A549 (cell line): ENCODE data around the gene FOXR1. TPM values are rescaled to one million over a fixed set of nuclear protein-coding genes. Genes with fewer than 3 reads are reported as not detected.

Source experiments
- ATAC-seq, 2 experiments: fragments of 200-7000 bp in 1 of 2; fragments of >200 bp in 1 of 2; cut with Nextera tagmentation in 1 of 2; cut with Tn5 transposase in 1 of 2; 3 replicates each; pipeline versions ENCODE4 v1.8.0 to v1.9.1; 2018 to 2020; ENCODE audit warnings: mild to moderate bottlenecking in 1 of 2, moderate library complexity in 1 of 2
- CTCF ChIA-PET: fragments of 300-600 bp; sonication (Branson Sonifier 250); formaldehyde crosslinking; extraction: SDS; loops from one replicate; lab custom pipeline; 2021; ENCODE audit warnings: antibody characterized with exemption, inconsistent platforms; lab: Yijun Ruan, JAX
- POLR2A ChIA-PET: fragments of 350-600 bp; formaldehyde crosslinking; extraction: SDS; loops from one replicate; lab custom pipeline; 2021; ENCODE audit warnings: antibody characterized with exemption, inconsistent platforms; lab: Yijun Ruan, JAX
- DNase-seq, 2 experiments: peaks; one replicate each; pipeline versions ENCODE4 v3.0.0 to v3.0.0-alpha.2; 2011 to 2016; ENCODE audit warnings: low read depth in 1 of 2, low spot score in 1 of 2
- FAIRE-seq: peaks from 2 replicates; lab custom pipeline; 2011; peaks lifted over from hg19 to GRCh38; lab: Jason Lieb, UNC
- H3K27ac ChIP-seq, 2 experiments: fragments of >200 bp; sonication (Bioruptor Twin); formaldehyde crosslinking; 3 replicates each; pipeline ENCODE4 v1.5.1; 2016 to 2017
- H3K4me1 ChIP-seq: fragments of >200 bp; sonication (Bioruptor Twin); formaldehyde crosslinking; 3 replicates; pipeline ENCODE4 v1.6.1; 2016
- H3K4me2 ChIP-seq: fragments of >200 bp; sonication (Bioruptor Twin); formaldehyde crosslinking; 3 replicates; pipeline ENCODE4 v1.6.1; 2016
- H3K4me3 ChIP-seq: fragments of >200 bp; sonication (Bioruptor Twin); formaldehyde crosslinking; 3 replicates; pipeline ENCODE4 v1.5.1; 2016
- H3K9me3 ChIP-seq: fragments of >200 bp; sonication (Bioruptor Twin); formaldehyde crosslinking; 3 replicates; pipeline ENCODE4 v1.6.1; 2016
- BHLHE40 ChIP-seq: IDR thresholded peaks from 2 replicates; pipeline ENCODE4 v1.6.1; 2012; ENCODE audit warnings: low read depth, low read length, inconsistent platforms
- CBX2 ChIP-seq: fragments of 200-600 bp; sonication (generic); IDR thresholded peaks from 2 replicates; pipeline ENCODE4 v1.6.1; 2016; ENCODE audit warnings: low read depth, mild to moderate bottlenecking, borderline replicate concordance
- CBX8 ChIP-seq: fragments of 200-600 bp; sonication (generic); IDR thresholded peaks from 2 replicates; pipeline ENCODE4 v1.6.1; 2016
- CHD4 ChIP-seq: fragments of 200-600 bp; sonication (generic); IDR thresholded peaks from 2 replicates; pipeline ENCODE4 v1.6.1; 2016; ENCODE audit warnings: antibody characterized with exemption, mild to moderate bottlenecking, borderline replicate concordance
- FOSL2 ChIP-seq, 2 experiments: fragments of 450-650 bp in 1 of 2; fragments of >200 bp in 1 of 2; sonication (Bioruptor Twin) in 1 of 2; formaldehyde crosslinking; IDR thresholded peaks; 2 replicates each; pipeline versions ENCODE4 v1.5.0 to v1.6.1; 2016 to 2020; ENCODE audit warnings: mild to moderate bottlenecking in 1 of 2, moderate library complexity in 1 of 2
- GATA3 ChIP-seq: IDR thresholded peaks from 2 replicates; pipeline ENCODE4 v1.6.1; 2012; ENCODE audit warnings: borderline replicate concordance
- HEYL ChIP-seq: fragments of 250-450 bp; sonication (Bioruptor Pico); IDR thresholded peaks from 2 replicates; pipeline ENCODE4 v1.8.0; 2021; ENCODE audit warnings: mild to moderate bottlenecking, moderate library complexity
- HOXB13 ChIP-seq: fragments of 250-450 bp; sonication (Bioruptor Pico); IDR thresholded peaks from 2 replicates; pipeline ENCODE4 v1.5.0; 2020; ENCODE audit warnings: low read depth, mild to moderate bottlenecking, moderate library complexity
- NPAS2 ChIP-seq: fragments of 250-450 bp; sonication (Bioruptor Pico); IDR thresholded peaks from 2 replicates; pipeline ENCODE4 v1.8.0; 2022; ENCODE audit warnings: mild to moderate bottlenecking, moderate library complexity, borderline replicate concordance
- NR3C1 ChIP-seq: fragments of >200 bp; sonication (Bioruptor Twin); formaldehyde crosslinking; IDR thresholded peaks from 3 replicates; pipeline ENCODE4 v1.6.1; 2017
- PHF8 ChIP-seq: fragments of 200-600 bp; sonication (generic); IDR thresholded peaks from 2 replicates; pipeline ENCODE4 v1.6.1; 2016; ENCODE audit warnings: low read depth, mild to moderate bottlenecking, antibody characterized with exemption, moderate library complexity, borderline replicate concordance
- POLR2AphosphoS2 ChIP-seq: conservative IDR thresholded peaks from 2 replicates; pipeline ENCODE4 v1.6.1; 2012; ENCODE audit warnings: low read length, improper control_type of control experiment, inconsistent platforms
- RAD21 ChIP-seq, 2 experiments: fragments of >200 bp in 1 of 2; sonication (Bioruptor Twin) in 1 of 2; formaldehyde crosslinking in 1 of 2; IDR thresholded peaks in 1 of 2; conservative IDR thresholded peaks in 1 of 2; 2 replicates in 1 of 2; 3 replicates in 1 of 2; pipeline ENCODE4 v1.6.1; 2012 to 2018; ENCODE audit warnings: inconsistent platforms in 1 of 2
- RNF2 ChIP-seq: fragments of 200-600 bp; sonication (generic); IDR thresholded peaks from 2 replicates; pipeline ENCODE4 v1.6.1; 2016; ENCODE audit warnings: low read depth, mild to moderate bottlenecking, antibody characterized with exemption, moderate library complexity, borderline replicate concordance
- SMC3 ChIP-seq: fragments of >200 bp; sonication (Bioruptor Twin); formaldehyde crosslinking; IDR thresholded peaks from 3 replicates; pipeline ENCODE4 v1.6.1; 2018; ENCODE audit warnings: inconsistent platforms
- ZNF302 ChIP-seq: fragments of 250-450 bp; sonication (Bioruptor Pico); IDR thresholded peaks from 2 replicates; pipeline ENCODE4 v1.9.0; 2021; ENCODE audit warnings: inconsistent platforms, mild to moderate bottlenecking, moderate library complexity
- WGBS: methylation state at CpG from one replicate; pipeline ENCODE4 v1.1.6; 2017; ENCODE audit errors: missing lambda C conversion rate; 5-methylcytosine and 5-hydroxymethylcytosine counted together
- polyA plus RNA-seq, 4 experiments: library from polyadenylated mRNA; depleted of rRNA in 3 of 4; stranded (reverse); fragments of >200 nt; fragmentation: RNase III in 1 of 4; extraction: RNeasy Plus Mini Kit Qiagen cat#74134 plus additional on column Dnase treatment in 1 of 4; gene quantifications; 2 replicates in 3 of 4; 3 replicates in 1 of 4; pipeline ENCODE4 v1.2.3, GENCODE V29; 2011 to 2017
- TF ChIP-seq, protein P1 (sequence below): fragments of >200 bp; sonication (Bioruptor Twin); formaldehyde crosslinking; IDR thresholded peaks from 3 replicates; pipeline ENCODE4 v1.5.1; 2016
- TF ChIP-seq, protein P2 (sequence below): IDR thresholded peaks from 2 replicates; pipeline ENCODE4 v1.6.1; 2012
- TF ChIP-seq, protein P3 (sequence below): fragments of 200-600 bp; sonication (generic); IDR thresholded peaks from 2 replicates; pipeline ENCODE4 v1.6.1; 2016; ENCODE audit warnings: antibody characterized with exemption, mild to moderate bottlenecking, moderate library complexity

The FOXR1 gene
- polyA plus RNA-seq, 2 of the 4 experiments (the other 2 are of a cell fraction) = not detected

DNA sequence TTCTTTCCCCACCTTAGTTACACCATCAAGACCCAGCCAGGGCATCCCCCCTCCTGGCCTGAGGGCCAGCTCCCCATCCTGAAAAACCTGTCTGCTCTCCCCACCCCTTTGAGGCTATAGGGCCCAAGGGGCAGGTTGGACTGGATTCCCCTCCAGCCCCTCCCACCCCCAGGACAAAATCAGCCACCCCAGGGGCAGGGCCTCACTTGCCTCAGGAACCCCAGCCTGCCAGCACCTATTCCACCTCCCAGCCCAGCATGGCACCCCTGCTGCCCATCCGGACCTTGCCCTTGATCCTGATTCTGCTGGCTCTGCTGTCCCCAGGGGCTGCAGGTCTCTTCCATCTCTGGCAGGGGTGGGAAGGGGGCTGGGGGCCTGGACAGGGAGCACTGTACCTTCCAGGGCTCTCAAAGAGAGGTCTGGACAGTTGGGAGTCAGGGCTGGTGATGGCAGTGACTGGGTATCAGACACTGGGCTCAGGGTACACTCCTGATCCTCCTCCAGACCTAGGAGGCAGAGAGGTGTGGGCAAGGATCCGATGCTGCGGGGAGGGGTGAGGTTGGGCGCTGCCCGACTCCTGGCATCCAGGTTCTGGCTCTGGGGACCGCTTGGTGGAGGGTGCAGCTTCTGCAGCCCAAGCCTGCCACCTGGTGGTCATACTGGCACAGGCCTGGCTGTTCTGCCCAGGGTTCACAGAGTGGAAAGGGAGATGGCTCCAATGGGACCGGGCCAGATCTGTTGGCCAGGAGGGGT lies 15.3 kb upstream of the FOXR1 start, which contains the start of gene UPK2:
UPK2 (plus strand) TSS at position 205 of the 753 bp plus-strand sequence; CDS start at position 258, 53 bp downstream.
- no peak for TF ChIP-seq PHF8
- TF ChIP-seq, protein P1, sequence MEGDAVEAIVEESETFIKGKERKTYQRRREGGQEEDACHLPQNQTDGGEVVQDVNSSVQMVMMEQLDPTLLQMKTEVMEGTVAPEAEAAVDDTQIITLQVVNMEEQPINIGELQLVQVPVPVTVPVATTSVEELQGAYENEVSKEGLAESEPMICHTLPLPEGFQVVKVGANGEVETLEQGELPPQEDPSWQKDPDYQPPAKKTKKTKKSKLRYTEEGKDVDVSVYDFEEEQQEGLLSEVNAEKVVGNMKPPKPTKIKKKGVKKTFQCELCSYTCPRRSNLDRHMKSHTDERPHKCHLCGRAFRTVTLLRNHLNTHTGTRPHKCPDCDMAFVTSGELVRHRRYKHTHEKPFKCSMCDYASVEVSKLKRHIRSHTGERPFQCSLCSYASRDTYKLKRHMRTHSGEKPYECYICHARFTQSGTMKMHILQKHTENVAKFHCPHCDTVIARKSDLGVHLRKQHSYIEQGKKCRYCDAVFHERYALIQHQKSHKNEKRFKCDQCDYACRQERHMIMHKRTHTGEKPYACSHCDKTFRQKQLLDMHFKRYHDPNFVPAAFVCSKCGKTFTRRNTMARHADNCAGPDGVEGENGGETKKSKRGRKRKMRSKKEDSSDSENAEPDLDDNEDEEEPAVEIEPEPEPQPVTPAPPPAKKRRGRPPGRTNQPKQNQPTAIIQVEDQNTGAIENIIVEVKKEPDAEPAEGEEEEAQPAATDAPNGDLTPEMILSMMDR = peak; percentile 72
- TF ChIP-seq HEYL = no peak
- TF ChIP-seq SMC3 = peak; percentile 95
- TF ChIP-seq RAD21 (conservative IDR thresholded peaks at IDR 0.05 in 1 of 2, IDR thresholded peaks at IDR 0.05 in 1 of 2) = peak; percentile 95 to 97
- no peak for TF ChIP-seq FOSL2 (IDR thresholded peaks at IDR 0.05)
- TF ChIP-seq FOSL2 (CRISPR knock-in tag; IDR thresholded peaks at IDR 0.05) = no peak
- TF ChIP-seq, protein P2, sequence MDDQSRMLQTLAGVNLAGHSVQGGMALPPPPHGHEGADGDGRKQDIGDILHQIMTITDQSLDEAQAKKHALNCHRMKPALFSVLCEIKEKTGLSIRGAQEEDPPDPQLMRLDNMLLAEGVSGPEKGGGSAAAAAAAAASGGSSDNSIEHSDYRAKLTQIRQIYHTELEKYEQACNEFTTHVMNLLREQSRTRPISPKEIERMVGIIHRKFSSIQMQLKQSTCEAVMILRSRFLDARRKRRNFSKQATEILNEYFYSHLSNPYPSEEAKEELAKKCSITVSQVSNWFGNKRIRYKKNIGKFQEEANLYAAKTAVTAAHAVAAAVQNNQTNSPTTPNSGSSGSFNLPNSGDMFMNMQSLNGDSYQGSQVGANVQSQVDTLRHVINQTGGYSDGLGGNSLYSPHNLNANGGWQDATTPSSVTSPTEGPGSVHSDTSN = no peak

DNA sequence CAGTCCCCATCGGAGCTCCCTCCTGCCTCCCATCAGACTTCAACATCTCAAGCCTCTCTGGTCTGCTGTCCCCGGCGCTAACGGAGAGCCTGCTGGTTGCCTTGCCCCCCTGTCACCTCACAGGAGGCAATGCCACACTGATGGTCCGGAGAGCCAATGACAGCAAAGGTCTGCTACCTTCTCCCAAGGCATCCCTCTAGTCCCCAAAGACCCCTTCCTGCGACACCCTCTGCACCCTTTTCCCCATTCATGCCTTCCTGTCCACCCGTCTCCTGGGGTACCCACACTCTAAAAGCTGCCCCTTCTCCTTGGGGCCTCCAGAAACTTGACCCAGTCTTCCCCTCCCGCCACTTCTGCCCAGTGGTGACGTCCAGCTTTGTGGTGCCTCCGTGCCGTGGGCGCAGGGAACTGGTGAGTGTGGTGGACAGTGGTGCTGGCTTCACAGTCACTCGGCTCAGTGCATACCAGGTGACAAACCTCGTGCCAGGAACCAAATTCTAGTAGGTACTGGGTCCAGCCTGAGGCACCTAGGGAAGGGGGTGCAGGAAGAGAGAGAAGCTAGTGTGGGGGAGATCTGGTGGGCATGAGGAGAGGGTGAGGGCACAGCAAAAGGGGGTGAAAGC lies 14.6 kb upstream of the FOXR1 start:
- peak in 1 of 2 experiments; percentile 26; a peak in 2 of 6 replicates for ATAC-seq
- Histone ChIP-seq H3K4me3 (no peak overlapping the region), H3K4me2 (no peak overlapping the region), H3K27ac (no peak overlapping the region), H3K4me1 (peaks cover 4% of the 10 kb centered on the region; the same call in 1 of the 3 replicates), H3K9me3 (no peaks in the 10 kb centered on the region)
- DNase-seq = no peak
- POLR2A ChIA-PET = no interaction called here
- no peak for FAIRE-seq
- TF ChIP-seq POLR2AphosphoS2 (no peak), CHD4 (no peak)
- CTCF ChIA-PET = interaction anchor here (0.5 to 5.5 kb wide), 52 partner anchors 9 to 492 kb away, joined by 3 to 61 read pairs (median 4); partner anchors contain the start of genes CXCR5 and FOXR1
- WGBS = 29% methylated on average over 8 of the region's 14 CpGs

More for the DNA sequence above, 15.3 kb upstream of the FOXR1 start, which contains the start of gene UPK2:
- ChIA-PET POLR2A (no interaction called here), CTCF (interaction anchor here (0.5 to 5.5 kb wide), 46 partner anchors 10 to 361 kb away, joined by 3 to 61 read pairs (median 4); partner anchors contain the start of genes CXCR5 and FOXR1)
- no peak for FAIRE-seq
- peak; percentile 94 to 99 for ATAC-seq
- Histone ChIP-seq H3K27ac (peak within 1 kb of the TSS; percentile 27 to 65; a peak in 2 of 6 replicates), H3K4me1 (peaks cover 4% of the 10 kb centered on the region; the same call in 1 of the 3 replicates), H3K4me3 (no peak within 1 kb of the TSS), H3K4me2 (peak within 1 kb of the TSS; percentile 28; the same call in 2 of the 3 replicates), H3K9me3 (no peaks in the 10 kb centered on the region)
- 0% methylated on average over 7 of the region's 7 CpGs for WGBS
- DNase-seq = peak; percentile 73 to 89

DNA sequence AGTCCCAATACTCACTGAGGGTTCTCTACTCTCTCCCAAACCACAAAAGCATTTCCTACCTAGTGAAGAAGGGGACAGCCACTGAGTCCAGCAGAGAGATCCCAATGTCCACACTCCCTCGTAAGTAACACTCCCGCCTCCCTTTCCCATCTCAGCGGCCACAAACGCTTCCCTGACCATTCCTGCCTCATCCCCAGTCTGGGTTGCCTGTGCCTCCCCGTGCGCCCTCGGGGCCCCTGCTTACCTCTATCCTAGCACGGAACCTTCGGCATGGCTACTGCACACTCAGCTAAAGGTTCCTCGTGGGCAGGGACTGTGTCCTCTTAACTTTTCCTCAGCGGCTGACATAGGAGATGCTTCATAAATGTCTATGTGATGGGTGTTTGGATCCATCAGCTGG lies 14.0 kb upstream of the FOXR1 start:
- Histone ChIP-seq H3K4me1 (peaks cover 4% of the 10 kb centered on the region; the same call in 1 of the 3 replicates), H3K4me3 (no peak overlapping the region), H3K9me3 (no peaks in the 10 kb centered on the region), H3K27ac (no peak overlapping the region), H3K4me2 (no peak overlapping the region)
- FAIRE-seq = no peak
- 70% methylated on average over 9 of the region's 11 CpGs for WGBS
- ChIA-PET POLR2A (no interaction called here), CTCF (interaction anchor here (0.5 to 5.5 kb wide), 34 partner anchors 9 to 493 kb away, joined by 3 to 61 read pairs (median 5); partner anchors contain the start of genes CXCR5 and FOXR1)
- no peak for ATAC-seq
- TF ChIP-seq CHD4 = no peak
- no peak for TF ChIP-seq HOXB13 (CRISPR knock-in tag)
- no peak for TF ChIP-seq CBX2
- no peak for DNase-seq

DNA sequence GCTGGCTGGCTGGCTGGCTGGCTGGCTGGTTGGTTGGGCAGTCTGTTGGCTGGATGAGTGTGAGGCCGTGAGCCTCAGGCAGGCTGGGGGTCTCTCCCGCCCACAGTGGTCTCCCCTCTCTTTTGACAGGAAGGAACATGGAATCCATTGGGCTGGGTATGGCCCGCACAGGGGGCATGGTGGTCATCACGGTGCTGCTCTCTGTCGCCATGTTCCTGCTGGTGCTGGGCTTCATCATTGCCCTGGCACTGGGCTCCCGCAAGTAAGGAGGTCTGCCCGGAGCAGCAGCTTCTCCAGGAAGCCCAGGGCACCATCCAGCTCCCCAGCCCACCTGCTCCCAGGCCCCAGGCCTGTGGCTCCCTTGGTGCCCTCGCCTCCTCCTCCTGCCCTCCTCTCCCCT lies 13.6 kb upstream of the FOXR1 start:
- Histone ChIP-seq H3K4me1 (peaks cover 4% of the 10 kb centered on the region; the same call in 1 of the 3 replicates), H3K4me2 (no peak overlapping the region), H3K4me3 (no peak overlapping the region), H3K9me3 (no peaks in the 10 kb centered on the region), H3K27ac (no peak overlapping the region)
- ChIA-PET CTCF (interaction anchor here (0.5 to 5.5 kb wide), 14 partner anchors 8 to 493 kb away, joined by 3 to 61 read pairs (median 8); partner anchors contain the start of gene FOXR1), POLR2A (no interaction called here)
- no peak for FAIRE-seq
- WGBS = 74% methylated on average over 6 of the region's 8 CpGs
- no peak for DNase-seq
- no peak for ATAC-seq
- TF ChIP-seq BHLHE40 (no peak), POLR2AphosphoS2 (no peak), CBX8 (no peak), NR3C1 (no peak), NPAS2 (no peak), CHD4 (no peak), RAD21 (conservative IDR thresholded peaks at IDR 0.05 in 1 of 2, IDR thresholded peaks at IDR 0.05 in 1 of 2) (no peak), GATA3 (no peak), ZNF302 (CRISPR knock-in tag) (no peak), RNF2 (no peak)
- TF ChIP-seq, protein P3, sequence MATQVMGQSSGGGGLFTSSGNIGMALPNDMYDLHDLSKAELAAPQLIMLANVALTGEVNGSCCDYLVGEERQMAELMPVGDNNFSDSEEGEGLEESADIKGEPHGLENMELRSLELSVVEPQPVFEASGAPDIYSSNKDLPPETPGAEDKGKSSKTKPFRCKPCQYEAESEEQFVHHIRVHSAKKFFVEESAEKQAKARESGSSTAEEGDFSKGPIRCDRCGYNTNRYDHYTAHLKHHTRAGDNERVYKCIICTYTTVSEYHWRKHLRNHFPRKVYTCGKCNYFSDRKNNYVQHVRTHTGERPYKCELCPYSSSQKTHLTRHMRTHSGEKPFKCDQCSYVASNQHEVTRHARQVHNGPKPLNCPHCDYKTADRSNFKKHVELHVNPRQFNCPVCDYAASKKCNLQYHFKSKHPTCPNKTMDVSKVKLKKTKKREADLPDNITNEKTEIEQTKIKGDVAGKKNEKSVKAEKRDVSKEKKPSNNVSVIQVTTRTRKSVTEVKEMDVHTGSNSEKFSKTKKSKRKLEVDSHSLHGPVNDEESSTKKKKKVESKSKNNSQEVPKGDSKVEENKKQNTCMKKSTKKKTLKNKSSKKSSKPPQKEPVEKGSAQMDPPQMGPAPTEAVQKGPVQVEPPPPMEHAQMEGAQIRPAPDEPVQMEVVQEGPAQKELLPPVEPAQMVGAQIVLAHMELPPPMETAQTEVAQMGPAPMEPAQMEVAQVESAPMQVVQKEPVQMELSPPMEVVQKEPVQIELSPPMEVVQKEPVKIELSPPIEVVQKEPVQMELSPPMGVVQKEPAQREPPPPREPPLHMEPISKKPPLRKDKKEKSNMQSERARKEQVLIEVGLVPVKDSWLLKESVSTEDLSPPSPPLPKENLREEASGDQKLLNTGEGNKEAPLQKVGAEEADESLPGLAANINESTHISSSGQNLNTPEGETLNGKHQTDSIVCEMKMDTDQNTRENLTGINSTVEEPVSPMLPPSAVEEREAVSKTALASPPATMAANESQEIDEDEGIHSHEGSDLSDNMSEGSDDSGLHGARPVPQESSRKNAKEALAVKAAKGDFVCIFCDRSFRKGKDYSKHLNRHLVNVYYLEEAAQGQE = no peak
